HG03565 (cell line): ENCODE results near the gene VSTM2A.

Experiments
- ATAC-seq: cut with Tn5 transposase; IDR thresholded peaks from one replicate; pipeline ENCODE4 v1.9.1; 2021; ENCODE audit warnings: mild to moderate bottlenecking, moderate library complexity; ENCODE audit not compliant: unreplicated experiment

VSTM2A gene

GRCh38 chr7:54615537-54615936 is 73.4 kb downstream of the VSTM2A start:
- ATAC-seq, result no peak
